ENCODE data around the gene DYNLL2.
"Not testable (repeated sequence)": the region's sequence is repeated elsewhere in the genome, so short reads cannot be mapped to it uniquely, and the experiment has no call there.

The DYNLL2 gene

GRCh38 chr17:58082870-58083490 is at the start of gene DYNLL2:
TSS of gene DYNLL2 (plus strand) at chr17:58083419. CDS start at chr17:58087091, 3,672 bp downstream.
- peak; percentile 83 to 91 for DNase-seq (ENCODE audit: low read depth in 2 of 2)

- DNase-seq (ENCODE audit: low read depth in 2 of 2), result no peak
Observed at GRCh38 chr17:58039975-58040374, 43.2 kb upstream of the DYNLL2 start.

GRCh38 chr17:58040386-58040785 is 42.8 kb upstream of the DYNLL2 start:
- no peak for DNase-seq (ENCODE audit: low read depth in 2 of 2)

- no peak for DNase-seq (ENCODE audit: low read depth in 2 of 2)
Observed at GRCh38 chr17:58041161-58041560, 42.1 kb upstream of the DYNLL2 start.

- no peak for DNase-seq (ENCODE audit: low read depth in 2 of 2)
Observed at GRCh38 chr17:58043221-58044181, 39.7 kb upstream of the DYNLL2 start.

- not testable (repeated sequence) for DNase-seq (ENCODE audit: low read depth in 2 of 2)
Observed at GRCh38 chr17:58044256-58044655, 39.0 kb upstream of the DYNLL2 start.

- DNase-seq (ENCODE audit: low read depth in 2 of 2), result no peak
Observed at GRCh38 chr17:58046239-58047094, 36.8 kb upstream of the DYNLL2 start.

GRCh38 chr17:58047376-58048150 is 35.7 kb upstream of the DYNLL2 start:
- DNase-seq (ENCODE audit: low read depth in 2 of 2), result no peak

GRCh38 chr17:58049533-58049932 is 33.7 kb upstream of the DYNLL2 start:
- no peak for DNase-seq (ENCODE audit: low read depth in 2 of 2)

- no peak for DNase-seq (ENCODE audit: low read depth in 2 of 2)
Observed at GRCh38 chr17:58050966-58051365, 32.3 kb upstream of the DYNLL2 start.

GRCh38 chr17:58051468-58051867 is 31.8 kb upstream of the DYNLL2 start:
- DNase-seq (ENCODE audit: low read depth in 2 of 2), result no peak

GRCh38 chr17:58052407-58052806 is 30.8 kb upstream of the DYNLL2 start:
- no peak for DNase-seq (ENCODE audit: low read depth in 2 of 2)

- peak in 1 of 2 experiments; percentile 8 for DNase-seq (ENCODE audit: low read depth in 2 of 2)
Observed at GRCh38 chr17:58052945-58053715, 30.1 kb upstream of the DYNLL2 start.

- no peak for DNase-seq (ENCODE audit: low read depth in 2 of 2)
Observed at GRCh38 chr17:58054641-58055040, 28.6 kb upstream of the DYNLL2 start.

GRCh38 chr17:58056476-58056875 is 26.7 kb upstream of the DYNLL2 start:
- no peak for DNase-seq (ENCODE audit: low read depth in 2 of 2)

- DNase-seq (ENCODE audit: low read depth in 2 of 2), result no peak
Observed at GRCh38 chr17:58059141-58059540, 24.1 kb upstream of the DYNLL2 start.

GRCh38 chr17:58060596-58061191 is 22.5 kb upstream of the DYNLL2 start:
- no peak for DNase-seq (ENCODE audit: low read depth in 2 of 2)

GRCh38 chr17:58061672-58062071 is 21.5 kb upstream of the DYNLL2 start:
- DNase-seq (ENCODE audit: low read depth in 2 of 2), result no peak

GRCh38 chr17:58065238-58065637 is 18.0 kb upstream of the DYNLL2 start:
- no peak for DNase-seq (ENCODE audit: low read depth in 2 of 2)

- no peak for DNase-seq (ENCODE audit: low read depth in 2 of 2)
Observed at GRCh38 chr17:58066401-58066800, 16.8 kb upstream of the DYNLL2 start.
